PC-9 (cell line): Measurements from ENCODE around the gene GTF2F2.

Experiments used
- EZH2 ChIP-seq: fragments of 200-600 bp; sonication (generic); IDR thresholded peaks from 2 replicates; pipeline ENCODE4 v1.8.0; 2017; ENCODE audit warnings: antibody characterized with exemption, low read depth
- TF ChIP-seq, protein P1 (sequence below): fragments of 200-600 bp; sonication (generic); conservative IDR thresholded peaks from 2 replicates; pipeline ENCODE4 v1.6.1; 2017; ENCODE audit warnings: mixed run types, antibody characterized with exemption, mild to moderate bottlenecking, moderate library complexity

DNA sequence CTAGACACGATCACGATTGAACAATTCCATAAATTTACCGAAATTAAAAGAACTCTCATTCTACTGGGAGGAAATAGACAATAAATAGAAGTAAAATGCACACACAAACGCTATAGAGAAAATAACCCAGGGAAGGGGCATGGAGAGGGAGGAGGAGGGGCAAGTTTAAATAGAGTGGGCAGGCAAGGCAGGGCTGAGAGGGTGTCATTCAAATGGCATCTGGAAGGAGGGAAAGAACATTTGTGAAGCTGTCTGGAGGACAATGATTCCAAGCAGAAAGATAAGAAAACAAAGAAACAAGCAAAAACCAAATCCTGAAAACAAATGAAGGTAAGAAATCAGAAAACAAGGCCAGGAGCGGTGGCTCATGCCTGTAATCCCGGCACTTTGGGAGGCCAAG lies 45.6 kb upstream of the GTF2F2 start:
- TF ChIP-seq, protein P1, sequence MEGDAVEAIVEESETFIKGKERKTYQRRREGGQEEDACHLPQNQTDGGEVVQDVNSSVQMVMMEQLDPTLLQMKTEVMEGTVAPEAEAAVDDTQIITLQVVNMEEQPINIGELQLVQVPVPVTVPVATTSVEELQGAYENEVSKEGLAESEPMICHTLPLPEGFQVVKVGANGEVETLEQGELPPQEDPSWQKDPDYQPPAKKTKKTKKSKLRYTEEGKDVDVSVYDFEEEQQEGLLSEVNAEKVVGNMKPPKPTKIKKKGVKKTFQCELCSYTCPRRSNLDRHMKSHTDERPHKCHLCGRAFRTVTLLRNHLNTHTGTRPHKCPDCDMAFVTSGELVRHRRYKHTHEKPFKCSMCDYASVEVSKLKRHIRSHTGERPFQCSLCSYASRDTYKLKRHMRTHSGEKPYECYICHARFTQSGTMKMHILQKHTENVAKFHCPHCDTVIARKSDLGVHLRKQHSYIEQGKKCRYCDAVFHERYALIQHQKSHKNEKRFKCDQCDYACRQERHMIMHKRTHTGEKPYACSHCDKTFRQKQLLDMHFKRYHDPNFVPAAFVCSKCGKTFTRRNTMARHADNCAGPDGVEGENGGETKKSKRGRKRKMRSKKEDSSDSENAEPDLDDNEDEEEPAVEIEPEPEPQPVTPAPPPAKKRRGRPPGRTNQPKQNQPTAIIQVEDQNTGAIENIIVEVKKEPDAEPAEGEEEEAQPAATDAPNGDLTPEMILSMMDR, result no peak
- no peak for TF ChIP-seq EZH2
